ENCODE results near the gene ALOXE3.

Gene ALOXE3

DNA sequence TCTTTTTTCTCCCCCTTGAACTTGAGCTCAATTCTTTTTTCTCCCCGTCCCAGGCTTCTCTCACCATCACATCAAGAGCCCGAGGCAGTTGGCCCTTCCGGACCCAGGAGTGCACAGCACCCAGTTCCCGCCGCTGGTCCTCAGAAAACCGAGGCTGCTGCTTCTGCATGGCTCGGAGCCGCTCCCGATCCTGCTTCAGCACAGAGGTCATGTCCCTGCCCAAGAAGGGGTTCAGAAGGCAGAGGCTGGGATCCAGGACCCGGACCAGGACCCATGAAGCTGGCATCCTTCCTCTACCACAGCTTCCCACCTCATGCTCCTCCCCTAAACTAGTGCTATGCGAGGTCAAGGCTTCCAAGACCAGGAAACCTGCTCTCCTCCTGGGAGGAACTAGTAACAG is 23.4 kb upstream of the ALOXE3 start:
- DNase-seq = no peak

DNA sequence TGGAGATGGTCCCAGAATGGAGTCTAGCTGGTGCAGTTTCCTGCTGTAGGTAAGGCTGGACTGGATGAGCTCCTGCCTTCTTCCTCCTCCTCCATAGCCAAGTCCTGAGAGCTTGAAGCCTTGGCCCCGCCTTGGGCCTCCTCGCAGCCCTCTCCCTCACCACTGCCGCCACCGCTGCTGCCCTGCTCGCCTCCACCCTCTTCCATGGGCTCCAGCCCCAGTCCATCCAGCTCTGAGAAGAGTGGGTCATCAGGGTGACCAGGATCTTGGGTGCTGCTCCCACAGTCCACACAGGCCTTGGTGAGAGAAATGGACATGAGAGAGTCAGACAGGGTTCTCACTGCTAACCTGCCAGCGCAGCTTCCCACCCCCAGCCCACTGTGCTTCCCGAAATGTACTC is 22.7 kb upstream of the ALOXE3 start:
- DNase-seq = no peak

DNA sequence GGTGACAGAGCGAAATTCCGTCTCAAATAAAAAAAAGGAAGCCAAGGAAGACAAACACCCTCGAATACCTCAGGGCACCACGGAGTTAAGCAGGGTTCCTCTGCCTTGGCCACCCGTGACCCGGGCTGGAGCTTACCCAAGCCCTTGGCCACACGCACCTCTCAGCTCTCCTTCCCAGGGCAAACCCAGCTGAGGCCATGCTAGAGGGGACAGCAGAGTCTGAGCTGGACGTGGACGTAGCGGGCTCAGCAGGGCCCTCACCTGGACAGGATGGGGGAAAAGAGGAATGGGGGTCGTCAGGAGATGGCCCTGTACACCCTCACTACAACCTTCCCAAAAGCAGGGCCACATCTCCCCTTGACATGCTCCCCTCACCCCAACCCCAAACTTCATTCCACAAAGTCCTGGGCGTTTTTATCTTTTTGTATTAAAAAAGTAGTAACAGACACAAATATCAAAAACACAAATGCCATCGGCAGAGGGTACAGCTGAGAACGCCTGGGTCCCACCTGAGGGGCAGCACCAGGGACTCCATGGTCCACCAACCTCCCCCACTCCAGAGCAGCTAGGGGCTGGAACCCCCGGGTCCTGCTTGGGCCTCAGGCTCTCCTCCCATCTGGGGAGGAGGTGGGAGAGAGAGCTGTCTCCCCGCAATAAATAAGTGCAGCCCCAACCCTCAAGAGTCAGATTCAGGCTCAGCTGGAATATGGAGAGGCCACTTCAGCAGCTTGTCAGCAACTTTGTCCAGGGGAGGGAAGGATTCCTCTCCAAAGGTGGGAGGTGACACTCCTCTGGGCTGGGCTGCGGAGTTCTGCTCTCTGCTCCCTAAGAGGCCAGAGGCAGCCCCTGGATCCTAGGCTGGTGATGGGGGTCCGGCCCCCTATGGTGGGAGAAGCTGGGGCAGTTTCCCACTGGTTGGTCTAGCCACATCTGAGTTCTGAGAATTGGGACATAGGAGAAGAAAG is 22.0 kb upstream of the ALOXE3 start:
- no peak for DNase-seq

DNA sequence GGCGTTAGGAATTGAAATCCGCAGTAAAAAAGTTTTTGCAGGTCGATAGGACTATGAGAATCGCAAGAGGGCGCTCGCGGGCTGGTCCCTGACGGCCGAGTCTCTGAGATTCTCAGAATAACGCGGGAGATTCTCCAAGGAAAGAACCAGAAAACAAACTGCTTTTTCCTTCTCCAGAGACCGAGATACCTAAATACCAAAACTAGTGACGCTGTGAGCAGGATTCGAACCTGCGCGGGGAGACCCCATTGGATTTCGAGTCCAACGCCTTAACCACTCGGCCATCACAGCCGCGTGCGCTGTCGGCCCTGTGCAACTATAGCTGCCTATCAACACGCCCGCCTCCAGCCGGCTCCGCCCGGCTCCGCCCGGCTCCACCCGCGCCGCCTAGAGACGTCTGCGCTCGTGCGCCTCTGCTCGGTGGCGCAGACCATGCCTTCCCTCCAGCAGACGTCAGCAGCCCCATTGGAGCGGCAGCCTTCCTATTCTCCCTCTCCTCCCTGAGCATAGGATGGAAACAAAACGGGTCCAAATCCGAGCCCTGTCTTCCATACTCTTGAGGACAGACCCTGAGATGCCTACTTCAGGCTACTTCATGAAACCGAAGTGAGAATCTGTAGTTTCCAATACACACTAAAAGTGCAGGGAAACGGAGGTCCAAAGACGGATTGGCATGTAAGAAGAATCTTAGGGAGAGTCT is 20.5 kb upstream of the ALOXE3 start:
- peak; percentile 97 for DNase-seq

DNA sequence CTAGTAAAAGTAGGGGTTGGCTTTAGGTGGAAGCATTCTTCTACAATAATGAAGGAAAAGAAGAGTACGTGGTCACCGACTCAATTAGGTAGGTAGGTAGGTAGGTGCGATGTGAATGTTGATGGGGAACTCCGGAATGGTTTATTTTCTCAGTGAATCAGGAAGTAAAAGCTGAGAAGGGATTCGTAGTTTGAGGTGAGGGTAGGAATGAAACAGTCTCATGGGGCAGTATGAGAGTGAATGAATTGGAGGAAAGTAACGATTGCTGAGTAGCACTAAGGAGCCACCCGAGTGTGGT is 20.0 kb upstream of the ALOXE3 start:
- no peak for DNase-seq

DNA sequence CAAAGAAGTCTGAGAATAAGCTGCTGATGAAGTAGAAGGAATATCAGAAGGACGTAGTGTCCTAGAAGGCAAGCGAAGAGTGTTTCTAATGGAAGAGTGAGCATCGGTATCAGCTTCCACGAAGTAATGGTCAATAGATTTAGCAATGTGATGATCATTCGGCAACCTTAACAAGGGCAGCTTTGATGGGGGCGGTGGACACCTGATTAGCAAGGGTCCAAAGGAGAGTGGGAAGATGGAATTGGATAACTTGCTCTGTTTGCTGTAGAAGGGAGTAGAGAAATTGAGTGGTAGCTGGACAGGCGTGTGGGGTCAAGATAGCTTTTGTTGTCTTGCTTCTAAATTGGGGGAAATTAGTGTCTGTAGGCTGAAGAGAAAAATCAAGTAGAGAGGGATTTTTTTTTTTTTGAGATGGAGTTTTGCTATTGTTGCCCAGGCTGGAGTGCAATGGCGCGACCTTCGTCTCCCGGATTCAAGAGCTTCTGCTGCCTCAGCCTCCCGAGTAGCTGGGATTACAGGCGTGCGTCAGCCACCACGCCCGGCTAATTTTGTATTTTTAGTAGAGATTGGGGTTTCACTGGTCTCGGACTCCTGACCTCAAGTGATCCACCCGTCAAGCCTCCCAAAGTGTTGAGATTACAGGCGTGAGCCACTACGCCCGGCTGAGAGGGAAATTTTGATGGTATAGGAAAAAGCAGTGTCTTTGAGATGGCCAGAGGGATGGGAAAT is 19.5 kb upstream of the ALOXE3 start:
- DNase-seq = no peak

DNA sequence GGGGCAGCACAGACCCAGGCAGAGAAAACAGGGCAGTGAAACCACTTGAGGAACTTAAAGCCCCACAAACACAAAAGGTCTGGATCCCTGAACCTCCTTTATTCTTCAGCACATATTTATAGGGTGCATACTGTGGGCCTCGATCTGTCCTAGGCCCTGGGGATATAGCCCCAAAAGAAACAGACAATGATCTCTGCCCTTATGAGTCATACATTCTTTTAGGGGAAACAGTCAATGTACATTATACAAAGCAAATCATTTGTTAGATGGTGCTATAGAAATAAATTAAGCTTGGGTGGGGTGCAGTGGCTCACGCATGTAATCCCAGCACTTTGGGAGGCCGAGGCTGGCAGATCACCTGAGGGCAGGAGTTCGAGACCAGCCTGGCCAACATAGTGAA is 15.6 kb upstream of the ALOXE3 start:
- DNase-seq = no peak

DNA sequence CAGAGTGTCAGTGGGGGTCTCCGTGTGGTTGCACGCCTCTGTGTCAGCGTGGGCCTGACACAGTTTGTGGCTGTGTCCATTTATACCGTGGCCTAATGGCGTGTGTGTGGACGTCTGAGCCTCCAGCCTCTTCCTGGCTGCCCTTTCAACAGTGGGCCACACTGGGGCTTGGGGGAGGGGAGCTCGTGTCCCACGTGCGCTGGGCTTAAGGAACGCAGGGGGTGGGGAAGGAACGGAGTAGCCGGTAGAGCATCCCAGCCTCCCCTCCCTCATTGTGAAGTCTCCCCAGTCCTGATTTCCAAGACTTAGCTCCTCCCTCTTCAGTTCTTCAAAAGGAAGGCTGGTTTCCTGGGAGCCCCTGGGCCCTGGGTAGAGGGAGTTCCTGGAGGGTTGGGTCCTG is 15.1 kb upstream of the ALOXE3 start:
- DNase-seq = no peak

DNA sequence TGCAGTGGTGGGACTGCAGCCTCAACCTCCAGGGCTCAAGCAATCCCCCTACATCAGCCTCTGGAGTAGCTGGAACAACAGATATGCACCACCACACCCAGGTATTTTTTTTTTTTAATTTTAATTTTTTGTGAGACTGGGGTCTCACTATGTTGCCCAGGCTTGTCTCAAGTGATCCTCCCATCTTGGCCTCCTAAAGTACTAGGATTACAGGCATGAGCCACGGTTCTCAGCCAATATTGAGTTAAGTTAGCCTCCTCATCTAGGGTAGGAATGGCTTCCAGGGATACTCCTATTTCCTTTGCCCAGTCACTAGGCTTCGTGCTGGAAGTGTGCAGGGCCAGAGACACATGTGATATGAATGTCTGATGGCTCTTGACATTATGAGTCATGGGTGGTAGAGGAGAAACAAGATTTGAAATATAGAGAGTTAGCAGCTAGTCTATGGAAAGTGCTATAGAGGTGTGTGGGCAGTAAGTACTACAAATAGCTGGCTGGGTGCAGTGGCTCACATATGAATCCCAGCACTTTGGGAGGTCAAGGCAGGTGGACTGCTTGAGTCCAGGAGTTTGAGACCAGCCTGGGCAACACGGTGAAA is 13.6 kb upstream of the ALOXE3 start:
- no peak for DNase-seq

DNA sequence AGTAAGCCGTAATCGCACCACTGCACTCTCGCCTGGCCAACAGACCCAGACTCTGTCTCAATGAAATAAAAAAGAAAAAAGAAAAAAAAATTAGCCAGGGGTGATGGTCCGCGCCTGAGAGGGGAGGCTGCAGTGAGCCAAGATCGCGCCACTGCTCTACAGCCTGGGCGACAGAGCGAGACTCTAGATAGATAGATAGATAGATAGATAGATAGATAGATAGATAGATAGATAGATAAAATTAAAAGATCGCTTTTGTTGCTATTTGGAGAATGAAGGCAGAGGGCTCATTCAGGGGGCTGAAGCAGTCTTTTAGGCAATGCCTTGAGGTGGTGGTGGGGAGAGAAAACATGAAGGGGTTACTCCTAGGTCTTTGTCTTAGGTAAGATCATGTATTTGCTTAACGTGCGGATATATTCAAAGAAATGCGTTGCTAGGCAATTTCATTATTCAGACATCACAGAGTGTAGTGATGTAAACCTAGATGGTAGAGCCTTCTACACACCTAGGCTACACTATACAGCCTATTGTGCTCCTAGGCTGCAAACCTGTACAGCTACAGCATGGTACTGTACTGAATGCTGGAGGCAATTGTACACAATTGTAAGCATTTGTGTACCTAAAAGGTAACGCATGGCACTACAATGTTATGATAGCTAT is 9.9 kb upstream of the ALOXE3 start:
- DNase-seq = no peak

DNA sequence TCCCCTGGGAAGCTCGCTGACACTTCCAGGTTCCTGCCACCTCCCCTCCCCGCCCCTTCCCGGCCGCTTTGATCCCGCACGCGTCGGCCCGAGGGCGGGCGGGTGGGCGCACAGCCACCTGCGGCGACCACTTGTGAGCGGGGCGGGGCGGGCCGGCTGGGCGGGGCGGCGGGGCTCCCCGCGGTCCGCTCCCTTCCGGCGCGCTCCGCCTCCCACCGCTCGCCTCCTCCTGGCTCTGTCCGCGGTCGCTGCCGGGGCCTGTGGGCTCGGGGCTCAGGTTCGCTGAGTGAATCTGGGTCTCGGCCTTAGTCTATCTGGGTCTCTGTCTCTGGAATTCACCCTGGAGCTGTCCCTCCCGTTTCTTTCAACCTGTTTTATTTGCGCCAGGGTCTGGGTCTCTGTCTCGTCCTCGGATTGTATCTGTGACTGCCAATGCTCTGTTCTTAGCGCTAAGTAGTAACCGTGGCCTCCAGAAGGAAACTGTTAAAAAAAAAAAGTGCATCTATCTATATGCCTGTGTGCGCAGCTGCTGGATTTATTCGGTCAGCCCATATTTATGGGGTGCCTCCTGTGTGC is 8.3 kb upstream of the ALOXE3 start:
- DNase-seq = peak; percentile 87

DNA sequence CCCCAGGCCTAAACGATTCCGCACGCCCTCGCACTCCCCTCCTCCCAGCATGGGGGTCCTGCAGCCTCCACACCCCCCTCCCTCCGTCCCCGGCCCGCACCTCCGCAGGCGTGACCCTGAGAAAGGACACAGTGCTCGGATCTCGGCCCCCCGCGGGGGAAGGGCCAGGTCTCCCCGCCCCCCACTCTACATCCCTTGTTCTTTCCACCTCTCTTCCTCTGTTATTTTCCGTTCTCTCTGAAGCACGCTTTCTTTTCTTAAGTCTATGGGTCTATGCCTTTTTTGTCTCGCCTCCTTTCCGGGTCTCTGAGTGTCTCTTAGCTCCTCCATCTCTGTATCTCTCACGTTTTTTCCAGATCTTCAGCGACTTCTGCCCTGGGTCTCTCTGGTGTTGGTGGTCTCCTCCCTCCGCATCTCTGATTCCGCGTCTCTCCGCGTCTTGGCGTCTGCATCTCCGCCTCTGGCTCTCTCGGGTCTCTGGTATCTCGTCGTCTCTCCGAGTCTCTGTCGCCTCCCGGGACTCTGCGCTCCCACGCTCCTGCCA is 7.7 kb upstream of the ALOXE3 start:
- DNase-seq = peak; percentile 43

DNA sequence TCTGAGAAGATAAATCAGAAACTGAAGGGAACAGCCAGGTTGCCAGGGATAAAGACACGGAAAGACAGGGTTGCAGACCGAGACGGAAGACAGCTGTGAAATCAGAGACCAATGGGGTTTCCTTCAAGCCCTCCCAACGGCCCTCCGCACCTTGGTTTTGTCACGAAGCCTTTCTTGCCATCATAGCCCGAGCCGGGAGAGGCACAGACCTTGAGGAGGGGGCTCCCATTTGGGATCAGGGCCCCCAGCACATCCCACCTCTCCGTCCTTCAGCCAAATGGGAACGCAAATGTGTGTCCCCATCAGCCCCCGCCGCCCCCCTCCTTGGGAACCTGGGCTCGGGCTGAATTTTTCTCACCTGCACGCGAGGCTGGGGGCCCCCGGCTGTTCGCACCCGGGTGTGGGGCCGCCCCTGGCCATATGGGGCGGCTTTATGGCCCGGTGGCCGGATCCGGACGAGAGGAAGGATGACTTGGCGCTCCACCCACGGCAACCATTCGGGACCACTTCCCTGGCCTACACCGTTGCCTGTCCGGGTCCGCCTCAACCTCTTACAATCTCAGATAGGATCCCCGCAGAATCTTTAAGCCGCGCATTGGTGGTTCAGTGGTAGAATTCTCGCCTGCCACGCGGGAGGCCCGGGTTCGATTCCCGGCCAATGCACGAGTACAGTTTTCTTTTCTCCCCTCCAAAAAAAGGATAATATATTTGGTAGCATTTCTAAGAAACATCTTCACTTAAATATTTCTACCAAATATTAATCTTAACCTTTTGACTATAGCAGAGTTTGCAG is 7.0 kb upstream of the ALOXE3 start:
- DNase-seq = peak; percentile 61

DNA sequence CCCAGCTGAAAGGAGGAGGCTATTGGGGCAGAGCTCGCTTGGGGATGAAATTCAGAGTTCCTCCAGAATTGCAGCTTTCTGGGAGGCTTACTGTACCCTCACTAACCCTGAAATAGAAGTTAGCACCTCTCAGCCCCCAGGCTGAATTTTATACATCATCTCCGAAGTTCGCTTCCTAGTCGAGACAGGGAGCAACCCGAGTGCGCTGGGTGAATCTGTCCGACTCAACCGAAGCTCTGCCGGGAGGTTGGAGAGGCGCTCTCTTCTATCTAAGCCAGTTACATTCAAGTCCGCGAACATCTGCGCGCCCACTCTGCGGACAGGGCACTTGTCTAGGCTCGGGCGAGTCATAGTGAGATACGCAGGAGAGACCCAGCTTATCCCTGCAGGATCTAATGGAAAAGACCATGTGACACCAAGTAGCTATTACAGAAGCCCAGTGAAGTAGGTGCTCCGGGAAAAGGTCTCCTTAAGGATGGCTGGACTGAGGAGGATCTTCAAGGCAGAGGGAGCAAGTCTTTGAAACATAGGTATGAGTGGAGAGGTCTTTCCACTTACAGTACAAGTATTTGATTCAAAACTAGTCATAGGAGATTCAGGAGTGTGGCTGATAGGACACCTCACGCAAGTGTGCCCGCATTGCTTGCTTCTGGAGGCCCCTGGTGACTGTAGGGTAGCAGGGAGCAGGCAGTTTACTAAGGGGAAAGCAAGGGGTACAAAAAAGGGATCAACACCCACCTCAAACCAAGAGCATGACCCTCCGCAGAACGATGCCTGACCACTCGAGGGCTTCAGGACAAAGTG is 6.2 kb upstream of the ALOXE3 start:
- no peak for DNase-seq

DNA sequence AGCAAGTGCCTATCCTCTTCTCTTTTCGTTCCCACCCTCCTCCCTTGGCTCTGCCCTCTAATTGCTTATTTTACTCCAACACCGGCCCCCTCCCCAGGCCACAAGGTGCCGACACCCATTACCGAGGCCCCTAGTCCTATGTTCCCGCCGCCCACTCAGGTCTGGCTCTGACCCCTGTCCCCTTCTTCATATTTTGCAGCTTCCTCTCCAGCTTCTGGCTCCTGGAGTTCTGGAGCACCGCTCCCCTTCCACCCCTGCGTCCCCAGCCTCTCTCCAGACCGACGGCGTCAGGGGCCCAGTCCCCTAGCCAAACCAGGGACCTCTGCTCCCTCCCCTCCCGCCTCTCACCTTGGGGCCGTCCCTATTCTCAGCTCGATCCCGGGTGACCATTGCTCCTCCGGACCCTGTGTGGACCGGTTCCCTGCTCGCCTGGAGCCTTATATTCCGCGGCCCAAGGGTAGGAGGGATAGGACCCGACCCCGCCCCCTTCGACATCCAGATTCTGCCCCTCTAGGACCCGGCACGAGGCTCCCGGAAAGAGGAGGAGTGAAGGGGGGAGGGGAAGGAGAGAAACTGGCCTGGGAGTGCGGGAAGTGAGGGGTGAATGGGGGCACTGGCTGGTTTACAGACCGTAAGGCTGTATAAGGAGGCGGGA is 5.5 kb upstream of the ALOXE3 start, which contains the start of gene HES7:
TSS of gene HES7 (minus strand) at position 412 of the 655 bp plus-strand sequence. CDS start at position 390, 22 bp downstream.
- DNase-seq = no peak

DNA sequence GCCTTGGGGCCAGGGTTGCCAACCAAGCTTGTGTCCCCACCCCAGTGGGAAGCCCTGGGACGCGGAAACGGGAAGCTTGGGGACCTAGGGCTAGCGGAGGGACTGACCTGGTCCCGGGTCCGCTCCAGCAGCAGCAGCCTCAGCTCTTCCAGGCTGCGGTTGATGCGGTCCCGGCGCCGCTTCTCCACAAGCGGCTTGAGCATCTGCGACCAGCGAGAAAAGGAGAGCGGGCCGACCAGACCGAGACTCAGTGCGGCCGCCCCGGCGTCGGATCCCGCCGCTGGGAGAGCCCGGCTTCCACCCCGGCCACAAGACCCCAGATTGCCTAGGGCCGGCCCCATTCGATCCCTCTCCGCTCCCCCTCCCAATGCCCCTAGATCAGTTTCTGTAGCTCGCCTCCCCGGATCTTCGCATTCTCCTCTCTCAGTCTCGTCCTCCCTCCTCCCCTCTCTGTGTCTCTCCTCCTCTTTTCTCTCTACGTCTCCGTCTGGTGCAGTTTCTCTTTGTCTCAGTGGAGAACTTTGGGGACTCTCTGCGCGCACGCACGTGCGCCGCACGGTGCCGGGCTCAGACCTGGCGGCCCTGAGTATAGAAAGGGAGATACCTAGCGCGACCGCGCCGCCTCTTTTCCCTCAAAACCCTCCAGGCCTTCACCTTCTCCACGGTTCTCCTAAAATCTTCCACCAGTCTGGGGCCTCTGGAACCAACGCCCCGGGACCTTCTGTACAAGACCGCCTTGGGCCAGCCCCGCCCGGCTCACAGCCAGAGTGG is 4.8 kb upstream of the ALOXE3 start:
- no peak for DNase-seq

DNA sequence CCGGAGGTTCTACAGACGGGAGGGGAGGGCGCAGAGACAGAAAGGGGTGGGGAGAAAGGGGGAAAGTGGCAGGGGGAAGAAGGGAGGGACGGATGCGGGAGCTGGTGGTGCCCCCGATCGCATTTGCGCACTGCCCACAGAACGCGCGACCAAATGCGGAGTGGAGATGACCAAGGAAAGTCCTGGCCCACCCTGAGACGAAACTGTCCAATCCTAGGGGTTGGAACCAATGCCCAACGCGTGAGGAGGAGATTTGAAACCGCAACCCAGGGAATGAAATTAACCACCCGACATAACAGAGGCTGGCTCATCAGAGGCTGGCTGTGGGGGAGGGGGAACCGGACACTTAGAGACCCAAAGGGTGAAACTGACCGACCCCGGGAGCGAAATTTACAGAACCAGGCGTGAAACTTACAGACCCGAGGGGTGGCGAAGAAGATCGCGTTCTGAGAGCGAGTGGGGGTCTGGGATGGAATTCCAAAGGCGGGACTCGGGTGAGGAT is 4.2 kb upstream of the ALOXE3 start:
- no peak for DNase-seq

DNA sequence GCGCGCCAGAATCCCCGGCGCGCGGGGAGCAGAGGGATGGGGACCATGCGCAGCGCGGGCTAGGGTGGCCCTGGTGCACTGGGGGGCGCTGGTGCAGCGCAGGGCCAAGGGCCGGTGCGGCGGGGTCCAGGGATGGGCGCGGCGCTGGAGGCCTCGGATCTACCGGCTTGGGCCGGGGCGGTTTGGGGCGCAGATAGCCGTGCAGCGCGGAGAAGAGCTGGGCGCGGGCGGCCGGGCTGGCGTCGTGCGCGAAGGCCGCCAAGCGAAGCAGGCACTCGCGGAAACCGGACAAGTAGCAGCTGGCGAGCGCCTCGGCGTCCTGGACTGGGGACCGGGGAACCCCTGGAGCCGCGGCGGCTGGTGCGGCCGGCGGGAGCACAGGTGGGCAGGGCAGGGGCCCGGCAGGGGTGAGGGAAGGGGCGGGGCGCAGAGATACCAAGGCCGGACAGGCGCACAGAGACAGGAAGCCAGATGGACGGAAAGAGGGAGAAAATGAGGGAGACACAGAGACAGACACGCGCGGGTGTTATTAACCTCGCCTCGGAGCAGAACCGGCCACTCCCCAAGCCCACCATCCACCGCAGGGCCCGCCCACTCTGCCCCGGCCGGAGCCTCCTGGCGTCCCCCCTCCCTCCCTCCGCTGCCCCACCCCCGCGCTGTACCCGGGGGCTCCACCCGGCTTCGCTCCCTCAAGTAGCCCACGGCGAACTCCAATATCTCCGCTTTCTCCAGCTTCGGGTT is 3.5 kb upstream of the ALOXE3 start:
- DNase-seq = peak; percentile 69
